Measurements from ENCODE around the gene FLYWCH1.

FLYWCH1 gene

DNA sequence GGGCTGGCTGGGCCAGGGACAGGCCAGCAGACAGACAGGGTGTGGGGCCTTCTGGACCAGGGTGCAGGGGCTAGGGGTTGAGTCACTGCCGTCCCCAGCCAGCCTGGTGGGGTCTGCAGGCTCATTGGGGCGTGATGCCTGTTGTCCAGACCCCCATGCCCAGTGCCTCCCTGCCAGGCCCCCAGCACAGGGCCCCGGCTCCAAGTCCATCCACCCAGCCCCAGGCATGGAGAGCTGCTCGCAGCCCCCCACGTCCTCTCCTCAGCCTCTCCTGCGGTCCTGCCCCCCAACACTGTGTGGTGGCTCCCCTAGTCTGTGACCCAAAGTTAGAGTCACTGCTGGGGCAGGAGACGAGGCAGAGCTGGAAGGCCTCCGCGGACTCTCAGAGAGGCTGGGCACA lies 75.6 kb downstream of the FLYWCH1 start:
- DNase-seq: no peak

DNA sequence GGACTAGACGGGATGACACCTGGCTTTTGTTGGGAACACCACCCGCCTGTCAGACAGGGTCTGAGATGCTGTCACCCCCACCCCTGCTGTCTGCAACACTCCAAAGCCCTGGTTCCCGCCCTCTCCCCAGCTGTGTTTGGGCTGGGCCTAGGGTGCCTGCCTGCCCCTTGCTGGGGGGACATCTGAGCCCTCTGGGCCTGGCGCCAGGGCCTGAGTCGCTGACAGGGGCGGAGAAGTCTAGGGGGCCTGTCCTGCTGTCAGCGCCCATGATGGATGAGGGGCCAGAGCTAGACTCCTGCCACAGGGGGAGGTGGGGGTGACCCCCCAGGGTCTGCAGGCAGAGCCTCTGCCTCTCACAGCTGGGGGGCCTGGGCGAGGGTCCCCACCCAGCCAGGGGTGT lies 76.1 kb downstream of the FLYWCH1 start:
- no peak for DNase-seq

DNA sequence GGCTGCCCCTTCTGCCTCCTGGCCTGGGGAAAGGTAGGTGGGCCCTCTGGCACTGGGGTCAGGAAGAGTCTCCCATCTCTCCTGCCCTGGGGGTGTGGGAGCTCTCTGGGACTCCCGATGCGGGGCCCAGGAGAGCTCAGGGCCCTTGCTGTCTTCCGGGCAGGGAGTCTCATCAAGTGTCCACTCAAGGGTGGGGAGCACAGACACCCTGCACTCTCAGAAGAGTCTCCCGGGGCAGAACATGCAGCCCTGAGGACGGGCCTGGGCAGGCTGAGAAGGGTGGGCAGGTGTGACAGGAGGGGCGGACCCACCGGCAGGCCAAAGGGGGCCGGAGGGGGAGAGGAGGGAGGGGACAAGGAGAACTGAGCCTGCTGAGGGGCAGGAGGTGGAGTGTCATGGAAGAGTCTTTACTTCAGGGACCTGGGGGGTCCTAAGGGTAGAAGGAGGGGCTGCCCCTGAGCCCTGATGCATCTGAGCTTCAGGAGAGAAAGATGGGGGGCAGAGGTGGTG lies 76.9 kb downstream of the FLYWCH1 start:
- no peak for DNase-seq

DNA sequence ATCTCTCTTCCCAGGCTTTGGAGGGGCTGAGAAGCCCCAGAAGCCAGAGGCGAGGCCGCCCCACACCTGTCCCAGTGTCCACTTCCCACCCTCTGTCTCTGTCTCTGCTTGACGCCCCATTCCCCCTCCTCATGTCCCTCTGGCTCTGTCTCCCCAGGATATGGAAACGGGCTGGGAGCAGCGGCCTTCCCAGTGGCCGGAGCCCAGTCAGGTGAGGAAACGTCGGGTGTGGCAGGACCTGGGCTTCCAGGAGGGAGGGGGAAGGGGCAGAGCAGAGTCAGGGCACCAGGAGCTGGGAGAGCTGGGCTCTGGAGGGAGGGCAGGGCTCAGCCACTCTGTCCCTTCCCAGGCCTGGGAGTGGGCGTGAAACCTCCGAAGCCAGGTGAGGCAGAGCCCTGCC lies 79.2 kb downstream of the FLYWCH1 start:
- DNase-seq: no peak

DNA sequence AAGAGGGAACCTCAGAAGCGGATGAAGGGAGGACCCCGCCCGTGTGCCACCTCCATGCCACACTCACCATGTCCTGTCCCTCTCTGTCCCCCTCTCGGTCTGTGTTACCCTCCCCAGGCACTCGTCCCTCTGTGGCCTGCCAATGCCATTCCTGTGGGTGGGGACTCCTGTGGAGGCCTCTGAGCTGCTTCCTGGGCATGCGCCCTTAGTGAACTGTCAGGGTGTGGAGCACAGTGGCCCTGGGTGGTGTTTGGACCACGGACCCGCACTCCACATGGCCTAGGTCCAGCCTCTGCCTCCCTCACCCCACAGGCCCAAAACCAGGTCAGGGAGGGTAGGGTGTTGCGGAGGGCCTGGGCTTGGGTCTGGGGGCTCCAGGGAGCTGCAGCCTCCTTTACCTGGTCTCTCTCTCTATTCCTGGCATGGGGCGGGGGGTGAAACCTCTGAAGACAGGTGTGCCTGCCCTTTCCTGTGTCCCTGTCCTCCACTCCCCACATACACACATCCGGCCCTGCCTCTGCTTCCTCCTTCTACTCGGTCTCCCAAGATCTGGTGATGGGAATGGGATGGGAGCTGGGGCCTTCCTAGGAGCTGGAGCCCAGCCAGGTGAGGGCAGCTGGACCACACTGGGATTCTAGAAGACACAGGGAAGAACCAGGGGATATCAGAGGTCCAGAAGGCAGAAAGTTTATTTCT lies 80.0 kb downstream of the FLYWCH1 start:
- no peak for DNase-seq

DNA sequence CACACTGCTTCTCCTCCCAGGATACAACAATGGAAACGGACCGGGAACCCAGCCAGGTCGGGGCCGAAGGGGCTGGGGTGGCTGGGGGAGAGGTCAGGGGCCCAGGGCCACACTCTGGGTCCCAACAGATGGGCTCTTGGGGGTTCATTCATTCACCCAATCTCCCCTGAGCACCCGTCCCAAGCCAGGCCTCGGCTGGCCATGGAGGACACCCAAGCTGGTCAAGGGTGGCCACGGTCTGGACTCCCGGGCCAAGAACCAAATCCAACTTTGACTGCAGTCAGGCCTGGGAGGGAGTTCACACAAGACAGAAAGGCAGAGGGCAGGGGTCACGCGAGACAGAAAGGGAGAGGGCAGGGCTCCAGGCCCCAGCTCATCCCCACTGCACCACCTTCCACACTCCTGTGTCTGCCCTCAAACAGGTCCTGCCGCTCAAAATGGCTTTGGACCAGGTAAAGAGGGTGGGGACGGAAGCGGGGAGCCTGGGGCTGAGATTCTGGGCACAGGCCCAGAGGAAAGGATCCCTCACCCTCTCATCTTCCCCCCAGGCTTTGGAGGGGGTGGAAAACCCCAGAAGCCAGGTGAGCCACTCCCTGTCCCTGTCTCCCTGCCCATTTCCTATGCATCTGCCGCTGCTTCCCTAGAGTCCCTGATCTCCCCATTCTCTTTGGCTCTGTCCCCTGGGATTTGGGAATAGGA lies 80.8 kb downstream of the FLYWCH1 start:
- DNase-seq: no peak

DNA sequence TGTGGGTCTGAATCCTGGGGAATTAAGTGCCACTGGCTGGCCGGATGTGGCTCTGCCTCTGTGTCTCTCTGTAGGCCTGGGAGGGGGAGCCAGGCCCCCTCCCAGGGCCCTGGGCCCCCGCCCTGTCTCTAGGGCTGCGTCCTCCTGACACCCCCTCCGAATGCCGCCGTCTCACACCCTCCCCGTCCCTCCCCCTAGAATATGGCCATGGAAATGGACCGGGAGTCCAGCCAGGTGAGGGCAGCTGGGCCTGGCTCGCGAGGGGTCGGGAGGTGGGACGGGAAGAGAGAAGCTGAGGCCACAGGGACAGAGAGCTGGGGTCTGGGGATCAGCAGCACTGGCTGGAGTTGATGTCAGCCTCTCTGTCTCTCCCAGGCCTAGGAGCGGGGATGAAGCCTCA lies 84.6 kb downstream of the FLYWCH1 start:
- no peak for DNase-seq

DNA sequence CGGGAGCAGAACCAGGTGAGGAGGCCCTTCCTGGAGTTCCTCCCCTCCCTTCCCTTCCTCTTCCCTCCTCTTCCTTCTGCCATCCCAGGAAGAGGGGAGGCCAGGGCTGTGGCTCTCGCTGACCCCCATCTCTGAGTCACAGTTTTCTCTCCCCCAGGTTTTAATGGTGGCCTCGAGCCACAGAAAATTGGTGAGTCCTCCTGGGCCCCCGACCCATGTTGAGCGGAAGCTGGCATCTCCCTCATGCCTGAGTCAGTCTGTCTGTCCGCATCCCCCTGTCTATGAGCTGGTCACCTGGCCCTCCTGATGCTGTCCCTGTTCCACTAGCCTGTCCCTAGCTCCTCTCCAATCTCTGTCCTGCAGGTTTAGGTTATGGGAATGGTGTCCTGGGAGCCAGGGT lies 88.2 kb downstream of the FLYWCH1 start:
- DNase-seq: no peak

DNA sequence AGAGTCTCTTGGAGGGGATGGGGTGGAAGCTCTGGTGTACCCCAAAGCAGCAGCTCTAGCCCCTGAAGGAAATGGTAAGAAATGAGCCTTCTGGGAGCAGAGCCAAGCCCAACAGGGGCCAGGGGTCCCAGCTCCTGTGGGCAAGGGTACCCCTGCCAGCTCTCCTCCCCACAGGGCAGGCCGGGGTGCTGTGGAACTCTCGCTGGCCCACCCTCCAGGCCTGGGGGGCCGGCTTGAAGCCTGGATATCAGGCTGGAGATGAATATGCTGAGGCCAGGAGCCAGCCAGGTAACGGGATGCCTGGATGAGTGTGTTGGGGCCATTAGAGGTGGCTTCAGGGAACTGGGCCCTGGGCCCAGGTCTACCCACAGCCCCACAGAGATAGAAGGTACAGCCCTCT lies 88.8 kb downstream of the FLYWCH1 start:
- DNase-seq: no peak
